Occipital lobe (tissue), 2 donors: ENCODE data around the gene PIK3CA. TPM values are rescaled to one million over a fixed set of nuclear protein-coding genes. Genes with fewer than 3 reads are reported as not detected.

Experiments
- DNase-seq: peaks from one replicate; lab custom pipeline; 2025; lab: John Stamatoyannopoulos, UW
- total RNA-seq: library from RNA; depleted of rRNA; stranded (reverse); fragments of >200 nt; gene quantifications from one replicate; pipeline ENCODE4 v1.2.3, GENCODE V29; 2014

PIK3CA gene
- total RNA-seq, 1 donor from 2014 or later = 90.2 TPM

DNA sequence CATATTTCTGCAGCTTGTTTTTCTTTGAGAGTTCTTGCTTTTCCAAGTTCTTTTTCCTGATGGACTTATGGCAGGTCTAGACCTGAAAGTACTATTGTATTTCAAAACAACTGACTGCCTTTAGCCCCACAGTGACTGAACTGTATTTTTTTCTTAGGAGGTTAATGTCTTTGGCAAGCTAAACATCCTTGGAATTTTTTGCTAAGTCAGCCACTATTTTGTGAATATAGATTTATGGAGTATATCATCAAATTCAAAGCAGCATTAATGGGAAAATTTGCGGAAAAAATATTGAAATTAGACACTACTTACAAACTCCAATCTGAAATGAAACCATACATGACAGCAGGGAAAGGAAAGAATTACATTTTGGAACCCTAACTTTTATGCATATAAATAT is 8.6 kb downstream of the PIK3CA start:
- no peak for DNase-seq

DNA sequence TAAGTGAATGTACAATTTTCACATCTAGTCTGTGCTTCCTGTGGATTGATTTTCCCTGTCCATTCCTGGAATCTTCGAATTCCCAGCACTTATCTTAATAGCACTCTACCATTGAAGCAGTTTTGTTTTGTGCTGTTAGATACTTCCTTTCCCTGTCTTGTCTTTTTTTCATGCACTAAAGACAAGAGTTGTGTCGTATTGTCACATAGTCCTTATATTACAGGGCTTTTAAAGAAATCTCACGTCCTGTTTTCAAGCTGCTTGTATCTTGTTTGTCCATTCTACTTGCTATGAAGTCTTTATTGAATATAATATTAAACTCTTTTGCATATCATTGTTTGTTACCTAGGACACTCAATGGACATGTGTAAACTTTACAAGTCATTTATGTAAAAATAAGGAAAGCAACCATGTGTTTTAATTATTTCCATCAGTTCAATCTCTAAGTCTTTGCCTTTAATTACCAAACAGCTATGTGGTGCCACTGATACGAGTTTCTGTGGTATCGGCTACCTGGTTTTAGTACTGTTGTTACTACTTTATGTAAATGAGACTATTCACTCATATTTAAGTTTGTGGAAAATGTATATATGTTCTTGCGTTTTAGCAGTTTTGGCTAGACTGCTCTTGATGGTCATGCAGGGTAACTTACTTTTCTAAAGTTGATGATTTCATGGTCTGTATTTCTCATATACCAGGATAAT is 10.3 kb downstream of the PIK3CA start:
- no peak for DNase-seq

DNA sequence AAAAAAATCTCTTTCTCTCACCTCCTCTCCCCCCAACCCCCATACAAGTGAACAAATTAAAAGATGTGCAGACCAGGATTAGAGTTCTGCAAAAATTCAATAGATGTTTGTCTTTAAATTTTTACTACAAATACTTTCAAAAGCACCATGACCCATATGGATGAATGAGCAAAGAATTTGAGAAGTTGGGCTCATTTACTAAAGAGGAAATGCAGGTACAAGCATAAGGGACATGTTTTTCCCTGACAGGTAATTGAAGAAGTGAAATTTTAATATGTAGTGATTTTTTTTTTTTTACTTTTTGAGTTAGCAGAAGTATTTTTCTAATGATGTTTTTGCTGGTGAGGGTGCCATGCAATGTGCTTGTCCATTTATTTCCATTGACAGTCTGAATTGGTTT is 15.3 kb downstream of the PIK3CA start:
- no peak for DNase-seq

DNA sequence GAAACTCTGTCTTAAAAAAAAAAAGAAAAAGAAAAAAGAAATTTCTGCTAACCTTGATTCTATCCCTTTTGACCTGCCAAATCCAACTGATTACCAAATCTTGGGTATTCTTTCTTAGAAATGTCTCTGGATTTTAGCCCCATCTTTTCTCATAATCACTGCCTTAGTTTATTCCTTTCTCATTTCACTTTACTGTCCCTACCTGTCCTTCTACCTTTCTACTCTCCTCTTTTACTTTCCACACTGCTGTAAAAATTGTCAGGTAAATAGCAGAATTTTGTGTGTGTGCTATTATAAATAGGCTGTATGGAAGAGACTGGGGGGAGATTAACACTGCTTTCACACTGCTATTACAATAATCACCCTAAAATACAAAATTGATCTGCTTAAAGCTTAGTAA is 16.7 kb downstream of the PIK3CA start:
- DNase-seq = no peak

DNA sequence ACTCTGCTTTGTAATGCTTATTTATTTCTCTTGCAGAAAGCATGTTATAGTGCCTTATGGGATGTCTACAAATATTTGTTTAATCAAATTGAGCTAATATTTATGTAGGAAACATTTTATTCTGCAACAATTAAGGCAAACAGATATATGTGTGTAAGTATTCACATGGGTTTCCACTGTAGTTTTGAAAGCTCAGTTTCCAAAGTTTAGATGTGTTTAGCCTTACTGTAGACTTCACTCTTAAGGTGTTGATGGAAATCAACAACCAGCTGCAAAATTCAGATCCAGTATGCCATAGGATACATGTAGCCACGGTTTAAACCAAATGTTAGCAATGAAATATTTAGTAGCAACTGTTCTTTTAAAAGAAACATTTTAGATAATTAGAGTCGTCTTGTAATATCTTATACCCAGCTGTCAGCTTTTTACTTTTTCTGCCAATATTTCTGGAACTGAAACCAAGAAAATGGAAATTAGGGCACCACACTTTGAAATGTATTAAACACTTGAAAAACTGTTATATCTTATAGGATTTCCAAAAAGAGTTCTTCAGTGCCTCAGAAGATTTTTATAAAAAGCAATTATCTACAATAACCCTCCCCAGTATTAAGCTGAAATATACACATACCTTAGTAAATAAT is 18.5 kb downstream of the PIK3CA start:
- no peak for DNase-seq

DNA sequence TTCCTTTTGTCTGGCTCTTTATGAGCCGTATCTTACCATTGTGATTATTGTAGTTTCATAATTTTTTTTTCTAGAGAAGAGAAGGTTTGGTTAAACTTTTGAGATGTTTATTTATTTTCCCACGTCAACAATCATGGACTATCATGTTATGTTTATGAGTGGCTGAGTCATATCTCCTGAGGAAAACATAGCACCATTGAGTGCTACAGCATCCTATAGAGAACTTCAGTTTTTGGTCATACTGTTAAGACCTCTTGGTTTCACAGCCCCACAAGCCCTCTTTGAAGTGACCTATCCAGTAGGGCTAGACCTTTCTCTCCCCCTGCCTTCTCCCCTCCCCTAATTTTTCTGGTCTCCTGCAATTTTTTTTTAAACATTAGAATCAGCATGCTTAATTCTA is 20.8 kb downstream of the PIK3CA start:
- DNase-seq = no peak

DNA sequence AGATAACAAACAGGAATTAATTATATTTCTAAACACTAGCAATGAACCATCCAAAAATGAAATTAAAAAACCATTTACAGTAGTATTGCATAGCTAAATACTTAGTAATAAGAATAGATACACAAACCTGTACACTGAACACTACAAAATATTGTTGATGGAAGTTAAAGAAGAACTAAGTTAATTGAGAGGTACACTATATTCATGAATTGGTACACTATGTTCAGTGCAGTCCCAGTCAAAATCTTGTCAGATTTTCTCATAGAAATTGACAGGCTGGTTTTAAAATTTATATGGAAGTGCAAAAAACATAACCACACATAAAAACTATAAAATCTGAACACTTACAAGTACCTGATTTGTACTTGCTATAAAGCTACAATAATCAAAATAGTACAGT is 24.4 kb downstream of the PIK3CA start:
- no peak for DNase-seq

DNA sequence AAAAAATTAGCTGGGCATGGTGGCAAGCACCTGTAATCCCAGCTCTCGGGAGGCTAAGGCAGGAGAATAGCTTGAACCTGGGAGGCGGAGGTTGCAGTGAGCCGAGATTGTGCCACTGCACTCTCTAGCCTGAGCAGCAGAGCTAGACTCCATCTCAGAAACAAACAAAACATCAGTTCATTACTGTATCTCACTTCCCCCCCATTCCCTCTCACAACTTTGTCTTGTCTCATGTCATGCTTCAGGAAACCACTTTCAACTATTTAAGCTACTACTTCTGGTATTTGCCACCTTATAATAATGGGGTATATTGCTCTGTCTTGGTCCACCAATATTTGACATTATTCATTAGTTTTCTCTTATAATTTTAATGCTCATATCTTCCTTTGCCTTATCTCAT is 26.2 kb downstream of the PIK3CA start:
- no peak for DNase-seq

DNA sequence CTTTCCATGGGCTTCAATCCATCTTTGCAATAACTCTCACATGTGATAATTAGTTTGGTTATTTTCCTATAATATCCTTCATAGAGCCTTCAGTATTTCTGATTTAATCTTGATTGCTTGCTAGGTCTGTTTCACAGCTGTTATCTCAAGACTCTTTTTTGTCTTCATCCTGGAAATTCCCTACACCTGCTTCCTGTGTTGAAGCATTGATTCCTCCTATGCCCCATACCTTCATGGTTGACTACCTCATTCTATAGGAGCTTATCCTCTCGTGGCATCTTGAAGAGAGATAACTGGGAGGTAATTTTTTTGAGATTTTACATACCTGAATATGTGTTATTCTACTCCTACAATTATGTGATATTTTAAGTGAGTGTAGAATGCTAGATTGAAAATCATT is 26.7 kb downstream of the PIK3CA start:
- no peak for DNase-seq

DNA sequence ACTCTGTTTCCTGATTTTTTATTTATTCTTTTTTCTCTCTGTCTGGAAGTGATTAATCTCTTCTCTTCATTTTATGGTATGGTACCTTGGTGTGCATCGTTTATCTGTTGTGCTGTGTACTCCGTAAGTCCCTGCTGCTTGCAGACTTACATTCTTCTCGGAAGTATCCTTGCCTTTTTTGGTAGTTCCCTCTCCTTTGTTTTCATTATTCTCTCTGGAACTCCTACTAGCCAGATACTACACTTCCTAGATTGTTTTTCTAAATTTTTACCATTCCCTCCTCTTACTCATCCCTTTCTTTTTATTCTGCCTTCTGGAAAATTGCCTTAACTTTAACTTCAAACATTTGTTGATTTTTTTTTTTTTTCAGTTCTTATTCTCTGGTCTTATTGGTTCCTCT is 27.2 kb downstream of the PIK3CA start:
- no peak for DNase-seq

DNA sequence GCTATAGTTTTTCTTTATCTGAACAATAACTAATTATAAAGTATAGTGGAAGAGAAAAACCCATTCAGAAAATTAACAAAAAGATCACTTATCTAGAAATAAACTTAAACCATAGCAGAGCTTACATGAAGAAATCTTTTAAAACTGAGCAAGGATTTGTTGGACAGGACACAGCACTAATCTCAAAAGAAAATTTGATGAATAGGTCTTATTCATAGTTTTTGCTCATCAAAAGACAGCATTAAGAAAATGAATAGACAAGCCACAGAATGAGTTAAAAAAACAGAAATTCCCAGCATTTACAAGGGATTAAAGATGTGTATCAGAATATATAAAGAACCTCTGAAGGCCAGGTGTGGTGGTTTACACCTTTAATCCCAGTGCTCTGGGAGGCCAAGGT is 29.5 kb downstream of the PIK3CA start:
- DNase-seq = no peak

DNA sequence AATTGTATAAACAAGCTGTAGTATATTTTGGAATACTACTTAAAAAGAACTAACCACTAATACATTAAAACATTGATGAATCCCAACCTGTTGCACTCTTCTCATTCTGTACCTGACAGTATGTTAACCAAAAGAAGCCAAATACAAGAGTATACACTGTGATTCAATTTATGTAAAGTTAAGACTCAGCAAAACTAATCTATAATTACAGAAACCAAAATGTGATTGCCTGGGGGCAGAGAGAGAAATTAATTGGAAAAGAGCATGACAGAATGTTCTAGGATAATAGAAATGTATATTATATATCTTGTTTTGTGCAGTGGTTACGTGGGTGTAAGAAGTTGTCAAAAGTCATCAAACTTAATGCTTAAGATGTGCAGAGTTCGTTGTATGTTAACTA is 31.1 kb downstream of the PIK3CA start:
- DNase-seq = no peak

DNA sequence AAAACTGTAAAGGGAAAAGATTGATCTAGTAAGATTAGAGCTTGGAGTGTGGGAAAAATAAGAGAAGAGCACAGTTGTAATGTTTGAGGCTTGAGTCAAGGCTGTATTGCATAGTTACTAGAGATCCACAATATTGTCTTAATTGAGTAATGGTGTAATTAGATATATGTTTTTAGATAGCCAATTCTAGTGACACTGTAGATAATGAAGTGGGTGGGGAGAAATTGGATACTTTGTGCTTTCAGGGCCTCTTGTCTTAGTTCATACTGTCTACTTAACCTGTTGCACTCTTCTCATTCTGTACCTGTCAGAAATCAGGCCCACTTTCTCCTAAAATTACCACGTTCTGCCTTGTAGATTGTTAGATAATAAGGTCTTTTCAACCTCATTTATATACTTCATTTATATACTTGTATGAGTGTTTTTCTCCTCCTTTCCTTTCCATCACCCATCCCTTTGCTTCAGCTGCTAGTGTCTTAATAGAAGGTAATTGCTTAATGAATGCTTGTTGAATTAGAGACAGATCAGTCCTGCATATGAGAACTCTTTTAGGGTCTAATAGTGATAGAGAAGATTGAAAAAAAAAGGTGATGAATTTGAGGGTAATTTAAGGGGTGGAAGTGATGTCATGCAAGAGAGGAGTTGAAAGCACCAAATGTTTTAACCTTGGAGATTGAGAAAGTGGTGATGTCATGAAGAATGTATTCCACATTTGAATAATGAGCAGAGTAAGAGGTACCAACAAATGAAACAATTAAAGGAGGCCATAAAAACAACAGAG is 32.0 kb downstream of the PIK3CA start:
- no peak for DNase-seq

DNA sequence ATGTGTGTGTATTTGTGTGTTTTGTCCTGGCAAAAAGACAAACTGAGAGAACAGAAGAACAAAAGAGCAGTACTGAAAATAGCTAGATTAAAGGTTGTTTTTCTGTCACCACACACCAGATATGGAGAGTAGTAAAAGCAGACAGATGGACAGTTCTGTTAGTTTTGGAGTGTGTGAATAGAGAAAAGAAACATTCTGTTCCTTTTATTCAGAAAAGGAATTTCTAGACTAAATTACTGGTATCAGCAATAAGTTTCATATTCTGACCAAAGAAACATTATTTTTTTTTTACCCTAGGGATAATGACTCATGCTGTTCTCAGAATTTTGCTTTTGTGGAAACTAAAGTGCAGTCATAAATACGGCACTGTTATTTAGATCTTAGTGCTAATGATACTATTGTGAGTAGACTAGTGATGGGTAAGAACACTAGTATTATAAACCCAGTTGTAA is 32.9 kb downstream of the PIK3CA start:
- DNase-seq = no peak

DNA sequence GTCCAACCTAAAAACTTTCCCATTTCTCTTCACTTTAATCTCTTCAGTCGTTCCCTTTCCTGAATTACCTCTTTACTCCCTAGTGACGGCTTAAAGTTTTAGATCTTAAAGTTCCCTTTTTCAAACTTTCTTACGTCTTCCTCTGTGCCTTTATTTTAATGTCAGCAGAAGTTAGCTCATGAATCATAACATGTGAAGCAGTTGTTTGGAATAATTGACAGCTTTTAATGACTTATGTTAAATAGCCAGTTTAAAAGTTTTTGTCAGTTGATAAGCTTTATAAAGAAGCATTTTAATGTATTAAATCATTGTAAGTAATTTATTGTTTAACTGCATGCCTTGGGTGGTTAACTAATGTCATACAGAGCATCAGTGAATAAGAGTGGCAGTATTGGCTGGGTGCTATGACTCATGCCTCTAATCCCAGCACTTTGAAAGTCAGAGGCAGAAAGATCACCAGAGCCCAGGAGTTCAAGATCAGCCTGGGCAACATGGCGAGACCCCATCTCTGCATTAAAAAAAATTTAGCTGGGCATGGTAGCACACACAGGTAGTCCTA is 33.9 kb downstream of the PIK3CA start:
- no peak for DNase-seq

DNA sequence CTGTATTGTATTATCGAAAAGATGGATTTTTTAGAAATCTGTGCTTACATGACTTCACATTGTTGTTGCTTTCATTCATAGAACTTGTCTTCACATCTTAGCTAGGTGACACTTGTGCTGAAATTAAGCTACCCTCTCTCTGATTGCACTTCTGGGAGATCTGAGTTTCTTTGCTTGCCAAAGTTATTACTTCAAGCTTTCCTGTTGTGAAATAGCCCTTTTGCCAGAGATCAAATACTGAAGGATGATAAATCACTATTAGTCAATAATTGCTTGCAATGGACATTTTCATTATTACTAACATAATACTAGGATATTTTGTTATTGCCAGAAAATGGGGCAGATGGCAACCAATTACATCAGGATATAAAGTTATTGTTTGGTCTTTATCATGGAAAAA is 34.7 kb downstream of the PIK3CA start:
- no peak for DNase-seq

DNA sequence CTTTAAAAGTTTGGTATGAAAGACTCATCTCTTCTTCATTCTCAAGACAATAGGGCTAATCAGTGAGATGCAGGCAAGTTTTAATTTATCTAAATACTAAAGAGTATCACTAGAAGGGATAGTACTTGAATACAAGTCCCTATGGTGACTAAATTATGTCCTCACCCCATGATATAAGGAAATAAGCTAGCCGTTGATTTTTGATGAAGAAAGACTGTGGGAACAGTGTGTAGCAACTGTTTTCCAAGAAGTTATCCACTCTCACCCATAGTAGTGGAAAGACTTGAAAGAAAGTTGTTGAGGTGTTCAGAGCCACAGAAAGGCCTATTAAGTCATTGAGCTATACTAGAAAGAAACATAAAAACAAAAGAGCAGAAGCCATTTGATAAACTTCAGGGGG is 36.7 kb downstream of the PIK3CA start:
- no peak for DNase-seq

DNA sequence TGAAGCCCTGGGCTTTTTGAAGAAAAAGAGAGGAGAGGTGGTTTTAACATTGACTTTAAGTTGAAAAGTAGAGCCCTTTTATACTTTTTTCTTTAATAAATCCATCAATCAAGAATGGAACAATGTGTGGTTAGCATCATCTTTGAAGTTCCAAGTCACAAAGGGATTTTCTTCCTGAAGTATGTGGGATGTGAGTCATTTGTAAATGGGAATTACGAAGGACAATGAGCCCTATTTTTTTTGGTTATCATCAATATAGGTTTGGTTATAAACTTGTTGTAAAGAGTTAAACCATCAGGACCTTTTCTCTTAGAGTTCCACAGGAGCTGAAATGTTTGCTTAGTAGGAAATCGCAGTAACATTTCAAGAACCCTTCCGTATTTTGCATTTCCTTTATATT is 38.3 kb downstream of the PIK3CA start:
- DNase-seq = no peak

DNA sequence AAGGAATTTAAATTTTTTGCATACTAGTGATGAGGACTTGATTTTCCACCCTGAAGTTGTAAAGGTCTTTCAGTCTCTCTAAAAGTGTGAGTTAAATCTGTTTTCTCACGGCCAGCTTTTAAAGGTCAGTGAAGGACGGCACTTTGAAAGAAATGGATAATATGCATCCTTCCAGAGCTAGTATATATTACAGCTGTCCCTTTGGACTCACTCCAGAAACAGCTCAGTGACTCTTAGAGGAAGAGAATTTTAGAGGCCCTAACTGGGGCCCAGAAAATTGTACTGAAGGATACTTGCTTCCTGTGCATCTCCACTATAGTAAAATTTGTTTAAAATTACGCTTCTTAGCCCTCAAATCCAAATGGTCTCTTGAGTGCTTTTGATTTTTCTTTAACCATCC is 41.6 kb downstream of the PIK3CA start:
- DNase-seq = no peak

DNA sequence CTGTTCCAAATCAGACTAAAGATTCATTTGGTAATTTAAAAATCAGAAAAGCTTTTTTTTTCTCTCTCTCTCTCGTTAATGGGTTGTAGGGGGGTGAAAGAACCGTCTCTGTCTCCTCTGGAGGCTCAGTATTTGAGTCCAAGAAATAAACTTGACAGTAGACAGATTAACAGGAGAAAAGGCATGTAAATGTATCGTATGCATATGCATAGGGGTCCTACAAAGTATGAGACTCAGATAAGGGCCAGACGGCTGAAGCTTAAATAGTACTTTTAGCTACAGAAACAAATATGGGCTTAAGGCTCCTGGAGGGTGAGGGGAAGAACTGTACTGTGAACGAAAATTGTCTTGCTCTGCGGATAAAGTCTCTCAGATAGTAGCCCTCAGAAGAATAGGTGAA is 42.4 kb downstream of the PIK3CA start:
- DNase-seq = no peak

DNA sequence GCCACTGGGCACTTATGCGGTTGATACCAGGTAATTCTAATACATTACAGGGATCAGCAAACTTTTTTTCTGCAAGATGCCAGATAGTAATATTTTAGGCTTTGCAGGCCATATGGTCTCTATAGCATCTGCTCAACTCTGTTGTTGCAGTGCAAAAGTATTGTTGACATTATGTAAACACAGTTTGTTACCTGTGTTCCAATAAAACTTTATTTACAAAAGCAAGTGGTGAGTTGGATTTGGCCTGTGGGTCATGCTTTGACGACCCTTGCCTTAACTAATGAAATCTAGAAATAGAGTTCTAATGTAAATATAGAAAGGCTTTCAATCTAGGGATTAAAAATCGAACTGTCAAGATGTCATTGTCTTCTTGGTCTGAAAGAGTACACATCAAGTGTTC is 44.4 kb downstream of the PIK3CA start:
- no peak for DNase-seq

DNA sequence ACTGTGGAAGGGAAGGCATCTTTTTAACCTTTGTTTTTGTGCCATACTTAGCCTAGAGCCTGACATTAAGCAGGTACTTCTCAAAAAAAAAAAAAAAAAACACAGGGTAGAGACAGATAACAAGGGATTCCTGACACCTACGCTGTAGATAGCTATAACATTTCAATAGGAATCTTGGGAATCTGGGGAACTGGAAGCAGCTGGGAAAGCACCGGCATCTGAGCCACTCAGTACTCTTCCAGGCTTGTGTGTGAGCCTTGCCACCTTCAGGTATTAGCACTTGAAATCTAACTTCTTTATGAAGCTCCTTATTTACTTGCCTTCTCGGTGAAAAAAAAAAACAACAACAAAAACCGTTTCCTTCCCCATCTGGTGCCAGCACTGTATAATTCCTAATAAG is 46.8 kb downstream of the PIK3CA start:
- DNase-seq = no peak
